GM19467 (cell line): ENCODE results near the gene PIGQ.

ENCODE experiments used
- ATAC-seq: cut with Tn5 transposase; IDR thresholded peaks from one replicate; pipeline ENCODE4 v1.9.1; 2021; ENCODE audit warnings: mild to moderate bottlenecking, moderate library complexity; ENCODE audit not compliant: unreplicated experiment

Gene PIGQ

GRCh38 chr16:533391-534123 lies 36.2 kb upstream of the PIGQ start:
- ATAC-seq, result no peak

- ATAC-seq, result no peak
Observed at GRCh38 chr16:534135-534534, 35.6 kb upstream of the PIGQ start.

- ATAC-seq, result no peak
Observed at GRCh38 chr16:534856-535445, 34.8 kb upstream of the PIGQ start.

GRCh38 chr16:535446-536405 lies 34.0 kb upstream of the PIGQ start:
- no peak for ATAC-seq

- ATAC-seq, result no peak
Observed at GRCh38 chr16:536746-537145, 33.0 kb upstream of the PIGQ start.

GRCh38 chr16:537415-538335 lies 32.1 kb upstream of the PIGQ start:
- no peak for ATAC-seq

GRCh38 chr16:539901-540530 lies 29.8 kb upstream of the PIGQ start:
- ATAC-seq, result no peak

- ATAC-seq, result no peak
Observed at GRCh38 chr16:540645-541340, 29.0 kb upstream of the PIGQ start.

- ATAC-seq, result no peak
Observed at GRCh38 chr16:543301-544164, 26.2 kb upstream of the PIGQ start.

GRCh38 chr16:544517-544916 lies 25.3 kb upstream of the PIGQ start:
- no peak for ATAC-seq

GRCh38 chr16:546909-547770 lies 22.6 kb upstream of the PIGQ start:
- no peak for ATAC-seq

- no peak for ATAC-seq
Observed at GRCh38 chr16:548586-548985, 21.2 kb upstream of the PIGQ start.

- ATAC-seq, result no peak
Observed at GRCh38 chr16:549544-550263, 20.1 kb upstream of the PIGQ start.

- ATAC-seq, result no peak
Observed at GRCh38 chr16:551210-551609, 18.6 kb upstream of the PIGQ start.

GRCh38 chr16:552171-552570 lies 17.6 kb upstream of the PIGQ start:
- ATAC-seq, result no peak

- ATAC-seq, result no peak
Observed at GRCh38 chr16:553601-554296, 16.0 kb upstream of the PIGQ start.

GRCh38 chr16:554297-554621 lies 15.5 kb upstream of the PIGQ start:
- no peak for ATAC-seq
